Measurements from ENCODE around the gene IQGAP2. TPM values are rescaled to one million over a fixed set of nuclear protein-coding genes. Genes with fewer than 3 reads are reported as not detected.
"Not testable (repeated sequence)": the region's sequence is repeated elsewhere in the genome, so short reads cannot be mapped to it uniquely, and the experiment has no call there.

The IQGAP2 gene
- total and polyA plus RNA-seq, 2 donors (not counting 1 experiment from before 2014, with no cell fraction given) = 8.1 to 15.0 TPM

DNA sequence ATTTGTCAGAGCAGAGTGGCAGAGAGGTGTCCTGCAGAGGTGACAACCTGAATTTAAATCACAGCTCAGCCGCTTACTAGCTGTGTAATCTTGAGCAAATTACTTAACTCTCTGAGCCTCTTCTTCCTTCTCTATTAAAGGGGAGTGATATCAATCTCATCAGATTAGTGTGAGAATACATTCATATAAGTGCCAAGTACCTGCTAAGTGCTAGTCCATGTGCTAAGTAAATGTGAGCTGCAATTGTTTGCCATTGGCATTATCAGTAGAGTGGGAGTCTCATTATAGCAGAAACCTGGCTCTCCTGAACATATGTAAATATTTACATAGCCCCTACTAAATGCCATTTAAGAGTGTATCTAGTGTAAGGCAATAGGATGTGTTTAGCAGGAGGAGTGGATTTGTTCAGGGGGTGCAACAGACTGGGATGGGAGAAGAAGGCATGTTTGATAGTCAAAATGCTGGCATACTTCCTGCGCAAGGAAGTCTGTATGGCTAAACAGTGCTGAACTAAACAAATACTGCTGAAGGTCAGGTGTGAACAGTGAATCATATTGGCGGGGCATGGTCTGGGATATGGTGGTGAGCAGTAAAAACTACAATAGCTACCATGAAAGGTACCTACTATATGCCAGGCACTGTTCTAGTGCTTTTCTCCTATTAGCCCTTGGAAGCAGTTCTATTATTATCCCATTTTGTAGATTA is 145.6 kb downstream of the IQGAP2 start:
- Mint-ChIP-seq H3K27ac (peak overlapping the region; percentile 92), H3K4me1 (peaks cover 38% of the 10 kb centered on the region), H3K4me3 (no peak overlapping the region), H3K27me3 (no peaks in the 10 kb centered on the region), H3K9me3 (ENCODE audit: insufficient read depth) (no peaks in the 10 kb centered on the region)
- H3K27me3 ChIP-seq (replicated peaks in 1 of 4; ENCODE audit: control extremely low read depth in 1 of 4, control insufficient read depth in 3 of 4, insufficient read depth in 4 of 4, low read length in 3 of 4) = no peaks in the 10 kb centered on the region
- no peak overlapping the region for H3K27ac ChIP-seq (ENCODE audit: low read length in 2 of 2)
- DNase-seq = no peak
- ATAC-seq (ENCODE audit: low read depth) = no peak
- no peak overlapping the region for H3K4me2 ChIP-seq (replicated peaks; ENCODE audit: low read depth, low read length, poor library complexity, severe bottlenecking)
- peaks cover 30 to 35% of the 10 kb centered on the region in 2 donors for H3K4me1 ChIP-seq (ENCODE audit: control insufficient read depth in 2 of 2, insufficient read depth in 2 of 2, low read length in 2 of 2)
- intact Hi-C loops (cut with micrococcal nuclease) = loop anchor here (10.0 kb wide), 1 partner anchor 214 kb away; no protein-coding TSS in a partner anchor
- no peaks in the 10 kb centered on the region for H3K9me3 ChIP-seq (ENCODE audit: control extremely low read depth in 1 of 3, control insufficient read depth in 2 of 3, insufficient read depth in 1 of 3, low read length in 2 of 3)
- no peak overlapping the region for H3K9ac ChIP-seq (ENCODE audit: low read length)
- ChIA-PET CTCF (interaction anchor here (1.0 to 1.2 kb wide), 3 partner anchors 25 to 257 kb away, joined by 3 to 4 read pairs (median 3); no protein-coding TSS in a partner anchor), POLR2A (interaction anchor here (0.6 kb wide), 1 partner anchor 155 kb away, joined by 5 read pairs; no protein-coding TSS in a partner anchor)
- no peak overlapping the region for H3K4me3 ChIP-seq (ENCODE audit: control extremely low read depth in 1 of 5, extremely low read depth in 1 of 5, insufficient read depth in 1 of 5, low read depth in 2 of 5, low read length in 4 of 5)
- no peak overlapping the region for H2AFZ ChIP-seq (ENCODE audit: insufficient read depth, low read depth, low read length, poor library complexity, severe bottlenecking)
- H3K36me3 ChIP-seq (replicated peaks in 1 of 2; ENCODE audit: control extremely low read depth in 1 of 2, control insufficient read depth in 1 of 2, extremely low read depth in 1 of 2, insufficient read depth in 2 of 2, low read length in 1 of 2) = no peaks in the 10 kb centered on the region
- H4K20me1 ChIP-seq (ENCODE audit: control insufficient read depth, insufficient read depth, low read length, poor library complexity, severe bottlenecking) = no peaks in the 10 kb centered on the region
- peaks cover 2% of the 10 kb centered on the region for H3K79me2 ChIP-seq (ENCODE audit: control insufficient read depth, insufficient read depth, low read length)
- whole genome bisulfite sequencing (ENCODE audit: insufficient coverage) = 100% methylated on average over 1 of the region's 3 CpGs
- TF ChIP-seq CTCF (IDR thresholded peaks at IDR 0.05) (no peak), EZH2 (IDR thresholded peaks at IDR 0.05; ENCODE audit: borderline replicate concordance, insufficient read depth, low read depth, low read length, poor library complexity, severe bottlenecking) (no peak)

DNA sequence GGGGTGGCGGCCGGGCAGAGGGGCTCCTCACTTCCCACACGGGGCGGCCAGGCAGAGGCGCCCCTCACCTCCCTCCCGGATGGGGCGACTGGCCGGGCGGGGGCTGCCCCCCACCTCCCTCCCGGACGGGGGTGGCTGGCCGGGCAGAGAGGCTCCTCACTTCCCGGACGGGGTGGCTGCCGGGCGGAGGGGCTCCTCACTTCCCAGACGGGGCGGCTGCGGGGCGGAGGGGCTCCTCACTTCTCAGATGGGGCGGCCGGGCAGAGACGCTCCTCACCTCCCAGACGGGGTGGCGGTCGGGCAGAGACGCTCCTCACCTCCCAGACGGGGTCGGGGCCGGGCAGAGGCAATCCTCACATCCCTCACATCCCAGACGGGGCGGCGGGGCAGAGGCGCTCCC is 147.8 kb downstream of the IQGAP2 start:
- H3K79me2 ChIP-seq (ENCODE audit: control insufficient read depth, insufficient read depth, low read length); H3K4me3 ChIP-seq (ENCODE audit: control extremely low read depth in 1 of 5, extremely low read depth in 1 of 5, insufficient read depth in 1 of 5, low read depth in 2 of 5, low read length in 4 of 5); intact Hi-C loops (cut with micrococcal nuclease); H3K9me3 ChIP-seq (ENCODE audit: control extremely low read depth in 1 of 3, control insufficient read depth in 2 of 3, insufficient read depth in 1 of 3, low read length in 2 of 3); H3K9me3 Mint-ChIP-seq (ENCODE audit: insufficient read depth); H3K27me3 Mint-ChIP-seq; H3K27ac Mint-ChIP-seq; H3K9ac ChIP-seq (ENCODE audit: low read length); H4K20me1 ChIP-seq (ENCODE audit: control insufficient read depth, insufficient read depth, low read length, poor library complexity, severe bottlenecking); H3K4me2 ChIP-seq (replicated peaks; ENCODE audit: low read depth, low read length, poor library complexity, severe bottlenecking); H2AFZ ChIP-seq (ENCODE audit: insufficient read depth, low read depth, low read length, poor library complexity, severe bottlenecking); DNase-seq; H3K36me3 ChIP-seq (replicated peaks in 1 of 2; ENCODE audit: control extremely low read depth in 1 of 2, control insufficient read depth in 1 of 2, extremely low read depth in 1 of 2, insufficient read depth in 2 of 2, low read length in 1 of 2); H3K27ac ChIP-seq (ENCODE audit: low read length in 2 of 2); H3K27me3 ChIP-seq (replicated peaks in 1 of 4; ENCODE audit: control extremely low read depth in 1 of 4, control insufficient read depth in 3 of 4, insufficient read depth in 4 of 4, low read length in 3 of 4); POLR2A ChIA-PET; H3K4me3 Mint-ChIP-seq; ATAC-seq (ENCODE audit: low read depth); CTCF ChIA-PET: not testable (repeated sequence)
- 94% methylated on average over 17 of the region's 34 CpGs for WGBS (ENCODE audit: insufficient coverage)
- H3K4me1 Mint-ChIP-seq = peaks cover 31% of the 10 kb centered on the region
- peaks cover 22 to 28% of the 10 kb centered on the region in 2 donors for H3K4me1 ChIP-seq (ENCODE audit: control insufficient read depth in 2 of 2, insufficient read depth in 2 of 2, low read length in 2 of 2)
